HL-60 (cell line): ENCODE measurements around the gene DOCK8.

Experiments
- POLR2AphosphoS5 ChIP-seq: IDR thresholded peaks from 2 replicates; pipeline ENCODE4 v1.6.1; 2012; ENCODE audit warnings: low read depth
- REST ChIP-seq: IDR thresholded peaks from 2 replicates; pipeline ENCODE4 v1.6.1; 2012; ENCODE audit warnings: low read depth; ENCODE audit not compliant: insufficient replicate concordance
- TF ChIP-seq, protein P1 (sequence below): IDR thresholded peaks from one replicate; pipeline ENCODE4 v1.5.1; 2011; ENCODE audit warnings: low read length, control low read depth, inconsistent platforms; ENCODE audit not compliant: insufficient read depth

DNA sequence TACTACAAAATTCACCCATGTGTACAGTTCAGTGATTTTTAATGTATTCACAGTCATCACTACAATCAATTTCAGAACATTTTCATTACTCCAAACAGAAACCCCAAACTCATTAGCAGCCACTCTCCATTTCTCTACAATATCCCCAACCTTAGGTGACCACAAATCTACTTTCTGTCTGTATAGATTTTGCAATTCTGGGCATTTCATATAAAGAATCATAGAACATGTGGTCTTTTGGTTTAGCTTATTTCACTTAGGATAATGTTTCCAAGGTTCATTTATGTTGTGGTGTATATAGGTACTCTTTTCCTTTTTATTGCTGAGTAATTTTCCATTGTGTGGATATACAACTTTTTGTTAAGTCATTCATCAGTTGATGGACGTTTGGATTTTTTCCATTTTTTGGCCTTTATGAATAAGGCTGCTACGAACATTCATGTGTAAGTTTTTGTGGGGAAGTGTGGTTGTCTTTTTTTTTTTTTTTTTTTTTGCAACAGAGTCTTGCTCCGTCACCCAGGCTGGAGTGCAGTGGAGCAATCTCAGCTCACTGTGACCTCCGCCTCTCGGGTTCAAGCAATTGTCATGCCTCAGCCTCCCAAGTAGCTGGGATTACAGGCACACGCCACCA is 54.5 kb downstream of the DOCK8 start:
- TF ChIP-seq REST, result no peak
- TF ChIP-seq, protein P1, sequence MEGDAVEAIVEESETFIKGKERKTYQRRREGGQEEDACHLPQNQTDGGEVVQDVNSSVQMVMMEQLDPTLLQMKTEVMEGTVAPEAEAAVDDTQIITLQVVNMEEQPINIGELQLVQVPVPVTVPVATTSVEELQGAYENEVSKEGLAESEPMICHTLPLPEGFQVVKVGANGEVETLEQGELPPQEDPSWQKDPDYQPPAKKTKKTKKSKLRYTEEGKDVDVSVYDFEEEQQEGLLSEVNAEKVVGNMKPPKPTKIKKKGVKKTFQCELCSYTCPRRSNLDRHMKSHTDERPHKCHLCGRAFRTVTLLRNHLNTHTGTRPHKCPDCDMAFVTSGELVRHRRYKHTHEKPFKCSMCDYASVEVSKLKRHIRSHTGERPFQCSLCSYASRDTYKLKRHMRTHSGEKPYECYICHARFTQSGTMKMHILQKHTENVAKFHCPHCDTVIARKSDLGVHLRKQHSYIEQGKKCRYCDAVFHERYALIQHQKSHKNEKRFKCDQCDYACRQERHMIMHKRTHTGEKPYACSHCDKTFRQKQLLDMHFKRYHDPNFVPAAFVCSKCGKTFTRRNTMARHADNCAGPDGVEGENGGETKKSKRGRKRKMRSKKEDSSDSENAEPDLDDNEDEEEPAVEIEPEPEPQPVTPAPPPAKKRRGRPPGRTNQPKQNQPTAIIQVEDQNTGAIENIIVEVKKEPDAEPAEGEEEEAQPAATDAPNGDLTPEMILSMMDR, result no peak
- no peak for TF ChIP-seq POLR2AphosphoS5
